Embryonic facial prominence (tissue), 1 donor: ENCODE measurements around the gene BLOC1S1.

Source experiments
- DNase-seq: peaks from one replicate; pipeline ENCODE4 v3.0.0-alpha.2; 2016; ENCODE audit errors: extremely low spot score

BLOC1S1 gene

GRCh38 chr12:55711786-55712553 lies 3.9 kb upstream of the BLOC1S1 start:
- DNase-seq = no peak

- DNase-seq = no peak
Measured at GRCh38 chr12:55712700-55713415, 3.0 kb upstream of the BLOC1S1 start.

- DNase-seq = no peak
Measured at GRCh38 chr12:55713721-55714120, 2.1 kb upstream of the BLOC1S1 start.

- DNase-seq = no peak
Measured at GRCh38 chr12:55715169-55715764, 579 bp upstream of the BLOC1S1 start.

- no peak for DNase-seq
Measured at GRCh38 chr12:55716582-55716957, 724 bp downstream of the BLOC1S1 start.

GRCh38 chr12:55717011-55718007 lies 1.5 kb downstream of the BLOC1S1 start:
- no peak for DNase-seq

- no peak for DNase-seq
Measured at GRCh38 chr12:55718015-55718414, 2.2 kb downstream of the BLOC1S1 start.

GRCh38 chr12:55718624-55719275 lies 2.9 kb downstream of the BLOC1S1 start:
- DNase-seq = no peak

- no peak for DNase-seq
Measured at GRCh38 chr12:55719371-55719770, 3.5 kb downstream of the BLOC1S1 start.

- DNase-seq = no peak
Measured at GRCh38 chr12:55720071-55720564, 4.3 kb downstream of the BLOC1S1 start, which contains the start of gene RDH5. Gene RDH5 (plus strand): TSS chr12:55720393. CDS start chr12:55721185, 792 bp downstream.

GRCh38 chr12:55720894-55721444 lies 5.1 kb downstream of the BLOC1S1 start:
- DNase-seq = no peak

GRCh38 chr12:55721601-55722213 lies 5.9 kb downstream of the BLOC1S1 start:
- no peak for DNase-seq

- no peak for DNase-seq
Measured at GRCh38 chr12:55722948-55723347, 7.1 kb downstream of the BLOC1S1 start.

- DNase-seq = no peak
Measured at GRCh38 chr12:55723516-55724225, 7.8 kb downstream of the BLOC1S1 start.

- DNase-seq = no peak
Measured at GRCh38 chr12:55724226-55724939, 8.5 kb downstream of the BLOC1S1 start.

GRCh38 chr12:55724940-55725309 lies 9.1 kb downstream of the BLOC1S1 start:
- no peak for DNase-seq

- DNase-seq = no peak
Measured at GRCh38 chr12:55725556-55725955, 9.7 kb downstream of the BLOC1S1 start.

- DNase-seq = no peak
Measured at GRCh38 chr12:55726971-55727370, 11.1 kb downstream of the BLOC1S1 start.
